ENCODE results near the gene TMA7B. TPM values are rescaled to one million over a fixed set of nuclear protein-coding genes. Genes with fewer than 3 reads are reported as not detected.
"Not testable (repeated sequence)": the region's sequence is repeated elsewhere in the genome, so short reads cannot be mapped to it uniquely, and the experiment has no call there.

Gene TMA7B
- total and polyA plus RNA-seq, 9 donors: 0.04 to 0.12 (median 0.10) TPM; not detected in 6

DNA sequence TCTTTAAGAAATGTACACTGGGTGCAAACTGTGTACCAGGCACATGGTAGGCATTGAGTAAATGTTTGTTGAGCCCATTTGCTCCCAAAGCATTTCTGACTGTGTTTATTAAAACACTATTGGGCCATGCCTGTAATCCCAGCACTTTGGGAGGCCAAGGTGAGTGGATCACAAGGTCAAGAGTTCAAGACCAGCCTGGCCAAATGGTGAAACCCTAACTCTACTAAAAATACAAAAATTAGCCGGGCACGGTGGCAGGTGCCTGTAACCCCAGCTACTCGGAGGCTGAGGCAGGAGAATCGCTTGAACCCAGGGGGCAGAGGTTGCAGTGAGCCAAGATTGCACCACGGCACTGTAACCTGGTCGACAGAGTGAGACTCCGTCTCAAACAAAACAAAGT lies 32.7 kb downstream of the TMA7B start:
- DNase-seq; H3K4me3 ChIP-seq (ENCODE audit: low read length); H3K9me3 ChIP-seq (replicated peaks; ENCODE audit: control insufficient read depth, low read depth, low read length); H3K27ac ChIP-seq (ENCODE audit: low read length); H3K4me1 ChIP-seq (ENCODE audit: control insufficient read depth, insufficient read depth, low read length); H3K36me3 ChIP-seq (ENCODE audit: control insufficient read depth, insufficient read depth, low read length): not testable (repeated sequence)
- peaks cover 76% of the 10 kb centered on the region for H3K27me3 ChIP-seq (ENCODE audit: control insufficient read depth, insufficient read depth, low read length)
- 87% methylated on average over 4 of the region's 7 CpGs for WGBS (ENCODE audit: insufficient coverage)

DNA sequence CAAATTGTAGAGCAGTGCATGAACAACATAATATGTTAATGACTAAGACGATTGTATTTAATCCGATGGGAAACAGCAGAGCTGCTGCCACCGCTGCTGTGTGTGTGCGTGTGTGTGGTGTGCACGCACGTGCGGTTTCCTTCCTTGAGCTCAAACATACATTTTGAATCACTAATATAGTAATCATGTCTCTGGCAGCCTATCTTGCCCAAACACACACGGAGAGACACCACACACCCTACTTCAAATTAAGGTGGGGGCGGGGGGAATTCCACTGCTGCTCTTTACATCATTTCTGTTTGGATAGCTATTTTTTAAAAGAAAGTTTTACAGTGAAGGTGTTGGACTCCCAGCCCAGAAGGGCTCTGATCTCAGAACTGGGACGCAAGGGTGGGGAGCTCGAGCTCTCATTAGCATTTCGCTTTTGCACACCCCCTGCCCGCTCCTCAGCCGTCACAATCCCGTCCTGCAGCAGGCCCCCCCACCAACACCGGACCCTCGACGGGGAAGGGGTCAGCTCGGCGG lies 33.9 kb downstream of the TMA7B start:
- 18% methylated on average over 11 of the region's 20 CpGs for WGBS (ENCODE audit: insufficient coverage)
- H3K4me1 ChIP-seq (ENCODE audit: control insufficient read depth, insufficient read depth, low read length): peaks cover 10% of the 10 kb centered on the region
- no peak for DNase-seq
- H3K4me3 ChIP-seq (ENCODE audit: low read length): no peak overlapping the region
- no peaks in the 10 kb centered on the region for H3K36me3 ChIP-seq (ENCODE audit: control insufficient read depth, insufficient read depth, low read length)
- peaks cover 68% of the 10 kb centered on the region for H3K27me3 ChIP-seq (ENCODE audit: control insufficient read depth, insufficient read depth, low read length)
- H3K27ac ChIP-seq (ENCODE audit: low read length): no peak overlapping the region
- no peaks in the 10 kb centered on the region for H3K9me3 ChIP-seq (replicated peaks; ENCODE audit: control insufficient read depth, low read depth, low read length)

DNA sequence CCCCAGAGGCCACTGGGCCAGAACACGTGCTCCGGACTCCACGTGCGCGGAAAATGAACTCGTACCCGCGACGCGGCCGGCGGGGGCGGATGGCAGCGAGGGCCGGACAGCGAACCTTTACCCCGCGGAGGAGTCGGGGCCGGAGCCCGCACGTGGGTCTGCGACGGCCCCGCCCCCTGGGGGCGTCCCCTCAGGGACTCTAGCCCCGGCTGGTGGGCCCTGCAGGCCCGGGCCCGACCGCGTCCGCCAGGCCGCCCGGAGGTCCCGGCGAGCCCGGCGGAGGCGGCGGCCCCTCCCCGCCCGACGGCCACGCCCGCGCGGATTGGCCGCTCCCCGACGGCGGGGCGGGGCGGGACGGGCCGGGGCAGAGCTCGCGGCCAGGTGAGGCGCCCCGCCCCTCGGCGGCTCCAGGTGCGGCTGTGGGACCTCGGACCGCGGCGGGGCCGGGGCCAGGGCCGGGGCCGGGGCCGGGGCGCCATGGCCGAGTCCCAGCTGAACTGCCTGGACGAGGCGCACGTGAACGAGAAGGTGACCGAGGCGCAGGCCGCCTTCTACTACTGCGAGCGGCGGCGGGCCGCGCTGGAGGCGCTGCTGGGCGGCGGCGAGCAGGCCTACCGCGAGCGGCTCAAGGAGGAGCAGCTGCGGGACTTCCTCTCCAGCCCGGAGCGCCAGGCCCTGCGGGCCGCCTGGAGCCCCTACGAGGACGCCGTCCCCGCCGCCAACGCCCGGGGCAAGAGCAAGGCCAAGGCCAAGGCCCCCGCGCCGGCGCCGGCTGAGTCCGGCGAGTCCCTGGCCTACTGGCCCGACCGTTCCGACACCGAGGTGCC lies 34.6 kb downstream of the TMA7B start, which contains the start of gene FAM83F:
Gene FAM83F, plus strand, starts transcription at position 389 of the 827 bp plus-strand sequence. Its CDS starts 89 bp downstream, at position 478.
- H3K27ac ChIP-seq (ENCODE audit: low read length): no peak within 1 kb of the TSS
- no peaks in the 10 kb centered on the region for H3K36me3 ChIP-seq (ENCODE audit: control insufficient read depth, insufficient read depth, low read length)
- H3K27me3 ChIP-seq (ENCODE audit: control insufficient read depth, insufficient read depth, low read length): peaks cover 67% of the 10 kb centered on the region
- peaks cover 10% of the 10 kb centered on the region for H3K4me1 ChIP-seq (ENCODE audit: control insufficient read depth, insufficient read depth, low read length)
- peak; percentile 28 for DNase-seq
- H3K4me3 ChIP-seq (ENCODE audit: low read length): no peak within 1 kb of the TSS
- H3K9me3 ChIP-seq (replicated peaks; ENCODE audit: control insufficient read depth, low read depth, low read length): no peaks in the 10 kb centered on the region
- WGBS (ENCODE audit: insufficient coverage): 3% methylated on average over 115 of the region's 115 CpGs

DNA sequence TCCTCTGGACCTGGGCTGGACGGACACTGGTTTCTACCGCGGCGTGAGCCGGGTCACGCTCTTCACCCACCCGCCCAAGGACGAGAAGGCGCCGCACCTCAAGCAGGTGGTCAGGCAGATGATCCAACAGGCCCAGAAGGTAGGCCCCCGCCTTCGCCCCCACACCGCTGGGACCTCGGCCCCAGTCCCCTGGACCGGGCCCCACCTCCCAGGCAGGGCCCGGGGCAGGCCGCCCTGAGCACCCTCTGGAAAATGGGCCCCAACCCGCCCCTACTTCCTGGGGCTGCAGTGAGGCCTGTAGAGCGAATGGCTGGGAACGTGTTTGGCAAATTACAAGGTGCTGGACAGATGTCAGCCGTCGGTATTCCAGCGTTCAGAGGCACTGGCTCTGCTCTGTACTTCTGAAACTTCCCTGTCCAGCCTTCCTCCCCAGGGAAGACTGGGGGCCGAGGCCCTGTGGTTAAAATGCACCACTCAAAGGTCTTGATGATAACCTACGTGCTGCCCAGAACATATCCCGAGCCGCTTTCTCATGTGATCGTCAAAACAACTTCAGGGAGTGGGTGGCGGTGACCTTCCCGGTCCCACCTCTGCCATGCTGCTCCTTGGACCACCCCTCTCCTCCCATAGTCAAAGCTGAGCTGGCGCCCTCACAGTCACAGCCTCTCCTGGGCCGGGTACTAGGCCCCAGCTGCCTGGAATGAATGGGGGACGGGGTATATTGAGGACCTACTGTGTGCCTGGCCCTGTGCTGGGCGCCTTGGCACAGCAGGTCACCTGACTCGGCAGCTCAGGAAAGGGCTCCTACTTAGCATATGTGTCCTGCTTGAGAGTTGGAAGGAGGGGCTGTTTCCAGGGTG lies 35.4 kb downstream of the TMA7B start:
- no peak overlapping the region for H3K27ac ChIP-seq (ENCODE audit: low read length)
- H3K9me3 ChIP-seq (replicated peaks; ENCODE audit: control insufficient read depth, low read depth, low read length): no peaks in the 10 kb centered on the region
- H3K4me1 ChIP-seq (ENCODE audit: control insufficient read depth, insufficient read depth, low read length): peaks cover 10% of the 10 kb centered on the region
- no peak for DNase-seq
- peaks cover 66% of the 10 kb centered on the region for H3K27me3 ChIP-seq (ENCODE audit: control insufficient read depth, insufficient read depth, low read length)
- H3K36me3 ChIP-seq (ENCODE audit: control insufficient read depth, insufficient read depth, low read length): no peaks in the 10 kb centered on the region
- WGBS (ENCODE audit: insufficient coverage): 43% methylated on average over 29 of the region's 35 CpGs
- H3K4me3 ChIP-seq (ENCODE audit: low read length): no peak overlapping the region

DNA sequence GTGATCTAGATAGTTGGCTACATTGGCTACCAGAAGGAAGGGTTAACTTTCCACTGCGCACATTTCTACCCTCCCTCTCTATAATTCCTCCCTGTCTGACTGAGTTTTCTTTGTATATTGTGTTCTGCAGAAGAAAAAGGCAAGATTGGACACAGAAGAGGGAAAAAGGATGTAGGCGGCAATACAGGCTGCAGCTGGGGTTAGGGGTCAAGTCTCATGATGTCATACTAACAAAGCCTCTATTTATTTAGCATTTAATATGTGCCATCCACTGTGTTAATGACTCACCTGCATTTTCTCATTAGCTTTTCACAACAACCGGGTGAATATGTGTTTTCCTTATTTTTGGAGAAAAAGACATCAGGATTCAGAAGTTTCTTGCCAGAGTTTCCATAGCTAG lies 36.5 kb downstream of the TMA7B start:
- H3K4me3 ChIP-seq (ENCODE audit: low read length): no peak overlapping the region
- no peak overlapping the region for H3K27ac ChIP-seq (ENCODE audit: low read length)
- no peaks in the 10 kb centered on the region for H3K9me3 ChIP-seq (replicated peaks; ENCODE audit: control insufficient read depth, low read depth, low read length)
- H3K36me3 ChIP-seq (ENCODE audit: control insufficient read depth, insufficient read depth, low read length): no peaks in the 10 kb centered on the region
- peaks cover 70% of the 10 kb centered on the region for H3K27me3 ChIP-seq (ENCODE audit: control insufficient read depth, insufficient read depth, low read length)
- DNase-seq: no peak
- no CpG with 5 or more reads among the region's 3 CpGs for WGBS (ENCODE audit: insufficient coverage)
- H3K4me1 ChIP-seq (ENCODE audit: control insufficient read depth, insufficient read depth, low read length): peaks cover 10% of the 10 kb centered on the region

DNA sequence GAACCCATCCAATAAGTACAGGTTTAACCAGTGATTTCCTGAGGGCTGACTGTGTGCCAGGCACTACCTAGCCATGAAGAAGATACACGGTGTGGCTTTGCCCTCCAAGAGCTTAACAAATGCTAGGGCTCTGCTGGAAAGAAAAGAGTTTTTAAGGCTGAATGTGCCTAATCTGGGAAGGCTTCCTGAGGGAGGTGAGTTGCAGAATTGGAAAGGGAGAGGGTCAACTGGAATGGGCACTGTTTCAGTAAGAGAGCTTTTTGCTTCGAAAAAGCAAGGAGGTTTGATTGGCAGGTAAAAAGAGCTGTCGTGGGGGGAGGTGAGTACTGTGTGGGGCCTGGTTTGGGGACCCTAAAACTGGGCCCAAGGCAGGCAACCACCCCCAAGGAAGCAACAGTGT lies 37.2 kb downstream of the TMA7B start:
- no peaks in the 10 kb centered on the region for H3K9me3 ChIP-seq (replicated peaks; ENCODE audit: control insufficient read depth, low read depth, low read length)
- H3K4me1 ChIP-seq (ENCODE audit: control insufficient read depth, insufficient read depth, low read length): peaks cover 10% of the 10 kb centered on the region
- 77% methylated on average over 3 of the region's 3 CpGs for WGBS (ENCODE audit: insufficient coverage)
- no peaks in the 10 kb centered on the region for H3K36me3 ChIP-seq (ENCODE audit: control insufficient read depth, insufficient read depth, low read length)
- no peak for DNase-seq
- H3K27ac ChIP-seq (ENCODE audit: low read length): no peak overlapping the region
- H3K4me3 ChIP-seq (ENCODE audit: low read length): no peak overlapping the region
- peaks cover 69% of the 10 kb centered on the region for H3K27me3 ChIP-seq (ENCODE audit: control insufficient read depth, insufficient read depth, low read length)

DNA sequence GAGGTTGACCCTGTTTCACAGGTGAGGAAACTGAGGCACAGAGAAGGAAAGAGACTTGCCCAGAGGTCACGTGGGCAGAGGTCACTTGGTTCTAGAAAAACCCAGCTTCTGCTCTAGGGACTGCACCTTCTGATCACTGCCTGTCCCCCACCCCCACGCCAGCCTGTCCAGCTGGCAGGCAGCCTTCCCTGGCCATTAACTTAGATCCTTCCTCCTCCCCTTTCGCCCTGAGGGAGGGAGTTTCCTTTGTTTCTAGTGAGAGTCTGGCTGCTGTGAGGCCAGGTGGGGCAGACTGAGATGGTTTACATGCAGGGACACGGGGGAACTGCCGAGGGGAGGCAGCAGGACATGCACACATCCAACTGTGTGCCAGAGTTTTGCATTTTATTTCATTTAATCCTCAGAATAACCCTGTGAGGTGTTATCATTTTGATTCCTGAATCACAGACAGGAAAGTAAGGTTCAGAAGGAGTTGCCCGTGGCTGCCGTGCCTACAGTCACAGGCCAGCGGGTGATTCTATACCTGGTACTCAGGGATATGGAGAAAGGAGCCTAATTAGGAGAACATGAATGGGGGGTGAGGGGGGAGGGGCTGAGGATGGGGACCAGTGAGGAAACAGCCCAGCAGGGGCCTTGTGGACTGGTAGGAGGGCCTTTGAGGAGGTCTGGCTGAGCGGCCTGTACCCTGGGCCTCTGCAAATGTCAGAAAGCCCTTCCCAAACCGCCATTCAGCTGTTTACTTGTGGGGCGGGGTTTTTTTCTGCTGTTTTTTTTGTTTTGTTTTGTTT lies 37.9 kb downstream of the TMA7B start:
- peak; percentile 33 for DNase-seq
- H3K27ac ChIP-seq (ENCODE audit: low read length): no peak overlapping the region
- peaks cover 12% of the 10 kb centered on the region for H3K4me1 ChIP-seq (ENCODE audit: control insufficient read depth, insufficient read depth, low read length)
- H3K36me3 ChIP-seq (ENCODE audit: control insufficient read depth, insufficient read depth, low read length): no peaks in the 10 kb centered on the region
- no peaks in the 10 kb centered on the region for H3K9me3 ChIP-seq (replicated peaks; ENCODE audit: control insufficient read depth, low read depth, low read length)
- peaks cover 62% of the 10 kb centered on the region for H3K27me3 ChIP-seq (ENCODE audit: control insufficient read depth, insufficient read depth, low read length)
- WGBS (ENCODE audit: insufficient coverage): 38% methylated on average over 3 of the region's 11 CpGs
- no peak overlapping the region for H3K4me3 ChIP-seq (ENCODE audit: low read length)

DNA sequence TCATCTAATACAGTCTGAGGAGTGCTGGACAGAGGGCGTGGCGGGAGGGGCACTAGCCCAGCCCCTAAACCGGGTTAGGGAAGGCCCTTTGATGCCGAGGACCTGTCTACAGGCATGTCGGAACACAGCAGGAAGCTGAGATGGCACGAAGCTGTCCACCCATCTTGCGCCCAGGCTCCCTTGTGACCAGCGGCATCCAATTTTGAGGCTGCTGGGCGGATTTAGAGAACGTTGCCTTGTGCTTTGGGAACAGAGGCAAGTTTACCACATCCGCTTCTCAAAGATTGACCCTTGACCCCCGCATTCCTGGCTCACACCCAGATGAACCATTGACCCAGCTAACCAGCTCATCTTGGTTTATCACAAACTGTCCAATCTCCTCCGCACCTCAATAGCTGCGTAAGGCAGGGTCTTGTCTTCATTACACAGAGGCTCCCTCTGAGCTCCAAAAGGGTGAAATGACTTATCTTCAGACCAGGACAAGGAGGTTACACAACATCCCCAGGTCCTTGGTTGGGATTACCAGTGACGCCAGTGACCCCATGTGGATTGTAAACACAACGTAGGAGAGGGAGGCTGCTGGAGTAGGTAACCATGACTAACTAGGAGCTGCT lies 39.1 kb downstream of the TMA7B start:
- Histone ChIP-seq H3K27me3 (ENCODE audit: control insufficient read depth, insufficient read depth, low read length) (peaks cover 51% of the 10 kb centered on the region), H3K4me1 (ENCODE audit: control insufficient read depth, insufficient read depth, low read length) (peaks cover 16% of the 10 kb centered on the region), H3K36me3 (ENCODE audit: control insufficient read depth, insufficient read depth, low read length) (no peaks in the 10 kb centered on the region), H3K9me3 (replicated peaks; ENCODE audit: control insufficient read depth, low read depth, low read length) (no peaks in the 10 kb centered on the region), H3K4me3 (ENCODE audit: low read length) (no peak overlapping the region), H3K27ac (ENCODE audit: low read length) (no peak overlapping the region)
- 75% methylated on average over 16 of the region's 16 CpGs for WGBS (ENCODE audit: insufficient coverage)
- no peak for DNase-seq

DNA sequence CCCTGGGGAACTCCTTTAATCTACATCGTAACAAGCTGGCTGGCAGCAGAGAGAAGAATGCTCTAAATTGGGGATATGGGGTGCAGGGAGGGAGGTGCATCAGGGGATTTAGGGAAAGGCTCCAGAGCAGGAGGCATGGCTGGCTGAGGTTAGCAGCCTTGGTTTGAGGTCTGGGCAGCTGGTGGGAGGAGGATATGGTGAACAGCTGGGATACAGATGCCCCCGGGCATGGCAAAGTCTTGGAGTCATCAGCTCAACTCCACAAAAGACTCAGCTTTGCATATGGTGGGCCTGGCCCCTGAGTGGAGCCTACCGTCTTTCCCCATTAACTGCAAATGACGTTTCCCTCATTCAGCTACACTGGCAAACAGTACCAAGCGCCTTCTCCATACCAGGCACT lies 40.0 kb downstream of the TMA7B start:
- Histone ChIP-seq H3K4me3 (ENCODE audit: low read length) (no peak overlapping the region), H3K4me1 (ENCODE audit: control insufficient read depth, insufficient read depth, low read length) (peaks cover 13% of the 10 kb centered on the region), H3K27me3 (ENCODE audit: control insufficient read depth, insufficient read depth, low read length) (peaks cover 46% of the 10 kb centered on the region), H3K27ac (ENCODE audit: low read length) (no peak overlapping the region), H3K9me3 (replicated peaks; ENCODE audit: control insufficient read depth, low read depth, low read length) (no peaks in the 10 kb centered on the region), H3K36me3 (ENCODE audit: control insufficient read depth, insufficient read depth, low read length) (no peaks in the 10 kb centered on the region)
- DNase-seq: no peak
- WGBS (ENCODE audit: insufficient coverage): 94% methylated on average over 2 of the region's 5 CpGs

Measured in muscle of leg (tissue), 11 donors.